ENCODE data around the gene EFHC1.

- TF ChIP-seq CTCF (IDR thresholded peaks at IDR 0.05) (no peak), POLR2A (IDR thresholded peaks at IDR 0.05) (no peak)
These were observed 106.5 kb downstream of the EFHC1 start for GRCh38 chr6:52526634-52527033.
